Fibroblast of lung (primary cell): ENCODE measurements around the gene NPFFR1. TPM values are rescaled to one million over a fixed set of nuclear protein-coding genes. Genes with fewer than 3 reads are reported as not detected.

ENCODE experiments used
- DNase-seq, 2 donors: peaks; one replicate each; pipeline versions ENCODE4 v3.0.0 to v3.0.0-alpha.2; 2010; ENCODE audit warnings: low read depth in 2 of 2
- H2AFZ ChIP-seq: 2 replicates; pipeline ENCODE4 v1.5.1; 2012; ENCODE audit warnings: low read length, control low read depth, inconsistent platforms
- H3K27ac ChIP-seq: 2 replicates; pipeline ENCODE4 v1.5.1; 2011; ENCODE audit warnings: low read length, control low read depth; ENCODE audit not compliant: insufficient read depth
- H3K27me3 ChIP-seq: 2 replicates; pipeline ENCODE4 v1.5.1; 2011; ENCODE audit warnings: mild to moderate bottlenecking, low read length; ENCODE audit not compliant: control insufficient read depth, insufficient read depth
- H3K36me3 ChIP-seq: 2 replicates; pipeline ENCODE4 v1.5.1; 2011; ENCODE audit warnings: low read length; ENCODE audit not compliant: control insufficient read depth, insufficient read depth
- H3K4me1 ChIP-seq: 2 replicates; pipeline ENCODE4 v1.5.1; 2011; ENCODE audit warnings: low read length; ENCODE audit not compliant: control insufficient read depth, insufficient read depth; ENCODE audit errors: extremely low read depth
- H3K4me2 ChIP-seq: 2 replicates; pipeline ENCODE4 v1.5.1; 2011; ENCODE audit warnings: low read length, control low read depth; ENCODE audit not compliant: insufficient read depth; ENCODE audit errors: extremely low read depth
- H3K4me3 ChIP-seq, 4 experiments: fragments of 200-600 bp in 1 of 4; sonication (generic) in 1 of 4; replicated peaks in 1 of 4; 2 replicates each; pipeline ENCODE4 v1.5.1; 2011 to 2016; ENCODE audit warnings: low read length in 4 of 4, low read depth in 3 of 4, mild to moderate bottlenecking in 3 of 4, control low read depth in 2 of 4, inconsistent platforms in 1 of 4, mixed read lengths in 1 of 4; ENCODE audit not compliant: insufficient read depth in 1 of 4; ENCODE audit errors: control extremely low read depth in 1 of 4
- H3K79me2 ChIP-seq: 2 replicates; pipeline ENCODE4 v1.5.1; 2012; ENCODE audit warnings: mild to moderate bottlenecking, low read length, inconsistent platforms; ENCODE audit not compliant: control insufficient read depth, insufficient read depth
- H3K9ac ChIP-seq: 2 replicates; pipeline ENCODE4 v1.5.1; 2011; ENCODE audit warnings: mild to moderate bottlenecking, low read length, control low read depth; ENCODE audit not compliant: insufficient read depth
- H3K9me3 ChIP-seq: 2 replicates; pipeline ENCODE4 v1.5.1; 2012; ENCODE audit warnings: low read depth, low read length; ENCODE audit not compliant: control insufficient read depth, insufficient read depth
- H4K20me1 ChIP-seq: 2 replicates; pipeline ENCODE4 v1.5.1; 2011; ENCODE audit warnings: low read length; ENCODE audit not compliant: control insufficient read depth, insufficient read depth; ENCODE audit errors: extremely low read depth
- CTCF ChIP-seq, 2 donors: IDR thresholded peaks in 1 of 2; conservative IDR thresholded peaks in 1 of 2; 1 replicate in 1 of 2; 2 replicates in 1 of 2; pipeline ENCODE4 v1.5.1; 2011 to 2012; ENCODE audit warnings: low read length in 2 of 2, control low read depth in 1 of 2, inconsistent platforms in 1 of 2, low read depth in 1 of 2, mild to moderate bottlenecking in 1 of 2
- EZH2 ChIP-seq: IDR thresholded peaks from 2 replicates; pipeline ENCODE4 v1.5.1; 2012; ENCODE audit warnings: low read length, control low read depth, mild to moderate bottlenecking; ENCODE audit errors: missing control alignments
- polyA plus RNA-seq, 2 donors: library from polyadenylated mRNA; depleted of rRNA in 1 of 2; stranded (reverse) in 1 of 2; unstranded in 1 of 2; fragments of >200 nt; gene quantifications; 2 replicates each; pipeline ENCODE4 v1.2.1, GENCODE V29; 2011 to 2012; ENCODE audit warnings: missing spikeins in 1 of 2
- total RNA-seq: library from RNA; depleted of rRNA; stranded (reverse); fragments of >200 nt; gene quantifications from 2 replicates; pipeline ENCODE4 v1.2.1, GENCODE V29; 2014

Gene NPFFR1
- total and polyA plus RNA-seq, 2 donors (not counting 1 experiment from before 2014, with no cell fraction given), result not detected

- Histone ChIP-seq H3K4me2 (no peak overlapping the region), H3K36me3 (no peaks in the 10 kb centered on the region), H3K27ac (no peak overlapping the region), H3K9ac (no peak overlapping the region), H4K20me1 (no peaks in the 10 kb centered on the region), H3K79me2 (no peaks in the 10 kb centered on the region), H2AFZ (no peak overlapping the region), H3K4me3 (no peak overlapping the region), H3K27me3 (no peaks in the 10 kb centered on the region), H3K4me1 (peaks cover 8% of the 10 kb centered on the region), H3K9me3 (no peaks in the 10 kb centered on the region)
- TF ChIP-seq CTCF (conservative IDR thresholded peaks at IDR 0.05 in 1 of 2, IDR thresholded peaks at IDR 0.05 in 1 of 2; ENCODE audit: low read depth in 1 of 2, low read length in 2 of 2), result no peak
- no peak for TF ChIP-seq EZH2
- DNase-seq, result peak; percentile 7 to 26
Observed at GRCh38 chr10:70328967-70329366, 45.2 kb upstream of the NPFFR1 start.

GRCh38 chr10:70328018-70328417 lies 44.2 kb upstream of the NPFFR1 start:
- Histone ChIP-seq H3K9ac (no peak overlapping the region), H3K79me2 (no peaks in the 10 kb centered on the region), H3K4me3 (no peak overlapping the region), H3K27me3 (no peaks in the 10 kb centered on the region), H3K9me3 (no peaks in the 10 kb centered on the region), H2AFZ (no peak overlapping the region), H4K20me1 (no peaks in the 10 kb centered on the region), H3K4me2 (no peak overlapping the region), H3K27ac (no peak overlapping the region), H3K4me1 (peaks cover 8% of the 10 kb centered on the region), H3K36me3 (no peaks in the 10 kb centered on the region)
- TF ChIP-seq CTCF (conservative IDR thresholded peaks at IDR 0.05 in 1 of 2, IDR thresholded peaks at IDR 0.05 in 1 of 2; ENCODE audit: low read depth in 1 of 2, low read length in 2 of 2) (no peak), EZH2 (no peak)
- no peak for DNase-seq

GRCh38 chr10:70324951-70325781 lies 41.4 kb upstream of the NPFFR1 start:
- no peak overlapping the region for H3K4me2 ChIP-seq
- H3K36me3 ChIP-seq, result no peaks in the 10 kb centered on the region
- DNase-seq, result no peak
- no peak overlapping the region for H3K27ac ChIP-seq
- no peak overlapping the region for H3K9ac ChIP-seq
- H3K4me1 ChIP-seq, result no peaks in the 10 kb centered on the region
- H3K27me3 ChIP-seq, result no peaks in the 10 kb centered on the region
- H2AFZ ChIP-seq, result no peak overlapping the region
- no peaks in the 10 kb centered on the region for H4K20me1 ChIP-seq
- no peaks in the 10 kb centered on the region for H3K9me3 ChIP-seq
- H3K79me2 ChIP-seq, result no peaks in the 10 kb centered on the region
- TF ChIP-seq CTCF (conservative IDR thresholded peaks at IDR 0.05 in 1 of 2, IDR thresholded peaks at IDR 0.05 in 1 of 2; ENCODE audit: low read depth in 1 of 2, low read length in 2 of 2) (no peak), EZH2 (no peak)
- H3K4me3 ChIP-seq, result no peak overlapping the region
